Endothelial cell of umbilical vein (primary cell): ENCODE data around the gene CNTN5. TPM values are rescaled to one million over a fixed set of nuclear protein-coding genes. Genes with fewer than 3 reads are reported as not detected.

Source experiments
- BruUV-seq: library from RNA; stranded (reverse); fragments of 400-500 nt; replicated peaks from 2 replicates; lab custom pipeline; 2021; lab: Mats Ljungman, UMichigan
- CTCF ChIA-PET: fragments of 300-600, 350-600 bp; sonication (Branson Sonifier 250); formaldehyde crosslinking; loops from one replicate; lab custom pipeline; 2021; ENCODE audit warnings: antibody characterized with exemption, inconsistent platforms; lab: Charles Lee
- POLR2A ChIA-PET: fragments of 300-600, 350-600 bp; sonication (Branson Sonifier 250); formaldehyde crosslinking; loops from one replicate; lab custom pipeline; 2021; ENCODE audit warnings: antibody characterized with exemption, inconsistent platforms; lab: Charles Lee
- DNase-seq: peaks from one replicate; pipeline ENCODE4 v3.0.0-alpha.2; 2011; ENCODE audit warnings: low read depth, low spot score
- FAIRE-seq: peaks from 2 replicates; lab custom pipeline; 2011; peaks lifted over from hg19 to GRCh38; lab: Jason Lieb, UNC
- H2AFZ ChIP-seq: 2 replicates; pipeline ENCODE4 v1.6.0; 2012; ENCODE audit warnings: low read depth, low read length, control low read depth, inconsistent platforms
- H3K27ac ChIP-seq: 2 replicates; pipeline ENCODE4 v1.5.1; 2011; ENCODE audit warnings: low read depth, mild to moderate bottlenecking, control low read depth, low read length, moderate library complexity; ENCODE audit not compliant: insufficient read depth
- H3K27me3 ChIP-seq, 2 experiments: 2 replicates each; pipeline versions ENCODE4 v1.6.0 to v1.6.1; 2011; ENCODE audit warnings: low read length in 2 of 2, mixed read lengths in 1 of 2; ENCODE audit not compliant: control insufficient read depth in 2 of 2, insufficient read depth in 2 of 2
- H3K36me3 ChIP-seq, 2 experiments: 2 replicates in 1 of 2; 3 replicates in 1 of 2; pipeline ENCODE4 v1.5.1; 2011; ENCODE audit warnings: low read length in 2 of 2, mild to moderate bottlenecking in 1 of 2, moderate library complexity in 1 of 2; ENCODE audit not compliant: control insufficient read depth in 2 of 2, insufficient read depth in 2 of 2; ENCODE audit errors: extremely low read depth in 1 of 2
- H3K4me1 ChIP-seq: 3 replicates; pipeline ENCODE4 v1.5.1; 2011; ENCODE audit warnings: mild to moderate bottlenecking, low read length; ENCODE audit not compliant: control insufficient read depth, insufficient read depth; ENCODE audit errors: extremely low read depth
- H3K4me2 ChIP-seq: 2 replicates; pipeline ENCODE4 v1.6.1; 2011; ENCODE audit warnings: low read length, control low read depth, mixed read lengths; ENCODE audit not compliant: insufficient read depth
- H3K4me3 ChIP-seq, 3 experiments: fragments of 200-600 bp in 1 of 3; sonication (generic), shearing (Covaris generic) in 1 of 3; replicated peaks in 1 of 3; 2 replicates each; pipeline ENCODE4 v1.5.1; 2011 to 2016; ENCODE audit warnings: control low read depth in 3 of 3, low read length in 3 of 3, mild to moderate bottlenecking in 2 of 3, inconsistent platforms in 1 of 3, low read depth in 1 of 3, moderate library complexity in 1 of 3; ENCODE audit not compliant: insufficient read depth in 1 of 3
- H3K79me2 ChIP-seq: 2 replicates; pipeline ENCODE4 v1.6.0; 2012; ENCODE audit warnings: low read length, inconsistent platforms; ENCODE audit not compliant: control insufficient read depth, insufficient read depth
- H3K9ac ChIP-seq: replicated peaks from 2 replicates; pipeline ENCODE3; 2011; ENCODE audit warnings: low read length, control low read depth; ENCODE audit not compliant: insufficient read depth; ENCODE audit errors: extremely low read depth
- H3K9me1 ChIP-seq: replicated peaks from 3 replicates; pipeline ENCODE4 v1.6.0; 2011; ENCODE audit warnings: mild to moderate bottlenecking, low read length; ENCODE audit not compliant: control insufficient read depth, insufficient read depth; ENCODE audit errors: extremely low read depth
- H3K9me3 ChIP-seq: replicated peaks from 2 replicates; pipeline ENCODE4 v1.5.1; 2012; ENCODE audit warnings: low read length, inconsistent platforms; ENCODE audit not compliant: control insufficient read depth, insufficient read depth
- H4K20me1 ChIP-seq: replicated peaks from 2 replicates; pipeline ENCODE3; 2011; ENCODE audit warnings: mild to moderate bottlenecking, low read length; ENCODE audit not compliant: control insufficient read depth, insufficient read depth; ENCODE audit errors: extremely low read depth
- CTCF ChIP-seq, 2 donors: IDR thresholded peaks; 1 replicate in 1 of 2; 2 replicates in 1 of 2; pipeline ENCODE4 v1.5.1; 2011; ENCODE audit warnings: low read length in 2 of 2, mild to moderate bottlenecking in 2 of 2, moderate library complexity in 2 of 2, control low read depth in 1 of 2, inconsistent platforms in 1 of 2, low read depth in 1 of 2; ENCODE audit not compliant: insufficient read depth in 1 of 2; ENCODE audit errors: extremely low read depth in 1 of 2
- EZH2 ChIP-seq: IDR thresholded peaks from 2 replicates; pipeline ENCODE4 v1.6.1; 2012; ENCODE audit warnings: borderline replicate concordance, low read depth, mild to moderate bottlenecking, moderate library complexity, low read length, inconsistent platforms; ENCODE audit not compliant: severe bottlenecking
- FOS ChIP-seq: IDR thresholded peaks from 2 replicates; pipeline ENCODE4 v1.6.1; 2011; ENCODE audit warnings: mild to moderate bottlenecking, low read length, moderate library complexity, borderline replicate concordance; ENCODE audit not compliant: insufficient read depth
- GATA2 ChIP-seq: IDR thresholded peaks from 2 replicates; pipeline ENCODE4 v1.7.0; 2011; ENCODE audit warnings: low read depth, mild to moderate bottlenecking, moderate library complexity, mixed read lengths, low read length; ENCODE audit not compliant: insufficient read length, insufficient read depth
- JUN ChIP-seq: IDR thresholded peaks from 2 replicates; pipeline ENCODE4 v1.6.1; 2011; ENCODE audit warnings: borderline replicate concordance, low read depth; ENCODE audit not compliant: insufficient read length, insufficient read depth
- MAX ChIP-seq: IDR thresholded peaks from 2 replicates; pipeline ENCODE4 v1.6.1; 2011; ENCODE audit not compliant: insufficient read depth, insufficient read length
- MYC ChIP-seq: IDR thresholded peaks from one replicate; pipeline ENCODE4 v1.6.1; 2011; ENCODE audit warnings: mild to moderate bottlenecking, low read depth, low read length
- POLR2A ChIP-seq: IDR thresholded peaks from 2 replicates; pipeline ENCODE4 v1.6.1; 2012; ENCODE audit warnings: low read depth, mild to moderate bottlenecking, control low read depth, low read length
- POLR2AphosphoS5 ChIP-seq: IDR thresholded peaks from 2 replicates; pipeline ENCODE4 v1.6.1; 2012; ENCODE audit warnings: low read depth, mild to moderate bottlenecking, control low read depth, low read length, moderate library complexity; ENCODE audit not compliant: insufficient read depth
- dilution Hi-C: fragments of 300-500 bp; cut with MboI; formaldehyde crosslinking; loops from one replicate; pipeline ENCODE4 v1.15.0; 2019; ENCODE audit warnings: low sequenced_read_pairs; ENCODE audit not compliant: extremely low pct_ligation_motif_present
- intact Hi-C: fragments of 100-400 bp; cut with micrococcal nuclease; formaldehyde crosslinking; loops from one replicate; pipeline ENCODE4 v1.10.0; 2022
- polyA plus RNA-seq, 4 experiments: library from polyadenylated mRNA; depleted of rRNA in 3 of 4; stranded (reverse) in 3 of 4; unstranded in 1 of 4; fragments of >200 nt; gene quantifications; 2 replicates each; pipeline versions ENCODE4 v1.2.1 to v1.2.3, GENCODE V29; 2011 to 2012; ENCODE audit warnings: missing spikeins in 1 of 4
- total RNA-seq: library from RNA; stranded (reverse); gene quantifications from 2 replicates; pipeline ENCODE4 v1.2.3, GENCODE V29; 2021

The CNTN5 gene
- total and polyA plus RNA-seq, 2 donors (not counting 3 experiments of a cell fraction or from before 2014, with no cell fraction given) = not detected

- intact Hi-C loops (no loop called here), dilution Hi-C loops (no loop called here)
- Histone ChIP-seq H3K9me3 (peaks cover 2% of the 10 kb centered on the region), H3K27ac (no peak overlapping the region), H3K4me2 (no peak overlapping the region), H3K36me3 (no peaks in the 10 kb centered on the region), H2AFZ (no peak overlapping the region), H3K79me2 (no peaks in the 10 kb centered on the region), H3K9ac (no peak overlapping the region), H3K9me1 (no peaks in the 10 kb centered on the region), H4K20me1 (no peaks in the 10 kb centered on the region), H3K4me3 (no peak overlapping the region), H3K27me3 (no peaks in the 10 kb centered on the region), H3K4me1 (no peaks in the 10 kb centered on the region)
- TF ChIP-seq EZH2 (no peak), CTCF (IDR thresholded peaks at IDR 0.05; ENCODE audit: extremely low read depth in 1 of 2, insufficient read depth in 1 of 2, low read depth in 1 of 2, low read length in 2 of 2) (no peak), JUN (no peak), POLR2AphosphoS5 (no peak), FOS (no peak), POLR2A (no peak), MYC (no peak)
- CTCF ChIA-PET = no interaction called here
- POLR2A ChIA-PET = no interaction called here
- no peak for FAIRE-seq
- BruUV-seq = no TSS peak
- DNase-seq = no peak
Observed at GRCh38 chr11:99592266-99592665, 571.5 kb downstream of the CNTN5 start.

DNA sequence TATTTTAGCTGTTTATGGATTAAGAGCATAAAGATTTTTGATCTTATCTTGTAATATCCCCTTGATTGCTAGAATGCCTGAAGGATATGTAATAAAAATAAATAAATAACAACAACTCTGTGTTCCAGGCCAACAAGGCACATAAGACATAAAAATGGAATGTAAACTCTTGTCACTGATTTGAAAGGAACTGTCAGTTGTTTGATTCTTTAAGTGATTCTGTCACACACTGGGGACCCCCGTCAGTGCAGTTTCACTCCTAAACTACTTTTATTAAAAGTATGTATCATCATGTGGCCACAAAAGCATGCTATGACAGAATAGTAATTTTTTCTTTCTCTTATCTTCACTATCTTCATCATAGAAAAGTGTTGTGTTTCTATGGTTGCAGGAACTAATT is 572.4 kb downstream of the CNTN5 start:
- Histone ChIP-seq H3K4me3 (no peak overlapping the region), H3K9me1 (no peaks in the 10 kb centered on the region), H4K20me1 (no peaks in the 10 kb centered on the region), H3K4me1 (no peaks in the 10 kb centered on the region), H3K36me3 (no peaks in the 10 kb centered on the region), H3K9me3 (peaks cover 2% of the 10 kb centered on the region), H3K9ac (no peak overlapping the region), H2AFZ (no peak overlapping the region), H3K79me2 (no peaks in the 10 kb centered on the region), H3K4me2 (no peak overlapping the region), H3K27ac (no peak overlapping the region), H3K27me3 (no peaks in the 10 kb centered on the region)
- ChIA-PET CTCF (no interaction called here), POLR2A (no interaction called here)
- dilution Hi-C loops = no loop called here
- no peak for DNase-seq
- no peak for FAIRE-seq
- intact Hi-C loops = no loop called here
- BruUV-seq = no TSS peak
- TF ChIP-seq POLR2A (no peak), FOS (no peak), EZH2 (no peak), JUN (no peak), CTCF (IDR thresholded peaks at IDR 0.05; ENCODE audit: extremely low read depth in 1 of 2, insufficient read depth in 1 of 2, low read depth in 1 of 2, low read length in 2 of 2) (no peak), MYC (no peak), MAX (no peak), POLR2AphosphoS5 (no peak), GATA2 (no peak)
